ENCODE data around the gene HDAC1.

DNA sequence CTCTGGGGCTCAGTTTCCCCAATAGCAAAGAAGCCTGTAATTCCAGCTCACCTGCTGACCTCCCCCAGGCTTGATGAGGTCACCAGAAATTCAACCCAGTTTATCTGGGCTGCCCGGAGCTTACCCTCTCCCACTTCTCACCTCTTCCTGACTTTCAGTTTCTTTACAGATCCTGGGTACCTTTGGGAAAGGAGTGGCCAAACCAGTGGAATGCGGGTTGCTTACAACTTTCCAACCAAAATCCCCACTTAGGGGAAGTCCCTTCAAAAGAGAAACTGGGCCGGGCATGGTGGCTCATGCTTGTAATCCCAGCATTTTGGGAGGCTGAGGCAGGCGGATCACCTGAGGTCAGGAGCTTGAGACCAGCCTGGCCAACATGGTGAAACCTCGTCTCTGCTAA, 50.1 kb downstream of the HDAC1 start:
- TF ChIP-seq, protein P1, sequence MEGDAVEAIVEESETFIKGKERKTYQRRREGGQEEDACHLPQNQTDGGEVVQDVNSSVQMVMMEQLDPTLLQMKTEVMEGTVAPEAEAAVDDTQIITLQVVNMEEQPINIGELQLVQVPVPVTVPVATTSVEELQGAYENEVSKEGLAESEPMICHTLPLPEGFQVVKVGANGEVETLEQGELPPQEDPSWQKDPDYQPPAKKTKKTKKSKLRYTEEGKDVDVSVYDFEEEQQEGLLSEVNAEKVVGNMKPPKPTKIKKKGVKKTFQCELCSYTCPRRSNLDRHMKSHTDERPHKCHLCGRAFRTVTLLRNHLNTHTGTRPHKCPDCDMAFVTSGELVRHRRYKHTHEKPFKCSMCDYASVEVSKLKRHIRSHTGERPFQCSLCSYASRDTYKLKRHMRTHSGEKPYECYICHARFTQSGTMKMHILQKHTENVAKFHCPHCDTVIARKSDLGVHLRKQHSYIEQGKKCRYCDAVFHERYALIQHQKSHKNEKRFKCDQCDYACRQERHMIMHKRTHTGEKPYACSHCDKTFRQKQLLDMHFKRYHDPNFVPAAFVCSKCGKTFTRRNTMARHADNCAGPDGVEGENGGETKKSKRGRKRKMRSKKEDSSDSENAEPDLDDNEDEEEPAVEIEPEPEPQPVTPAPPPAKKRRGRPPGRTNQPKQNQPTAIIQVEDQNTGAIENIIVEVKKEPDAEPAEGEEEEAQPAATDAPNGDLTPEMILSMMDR (IDR thresholded peaks at IDR 0.05), result no peak
- no peak for TF ChIP-seq POLR2A (IDR thresholded peaks at IDR 0.05)

All from gastroesophageal sphincter (tissue), 3 donors.